OCI-LY7 (cell line): Measurements from ENCODE around the gene LRP5. TPM values are rescaled to one million over a fixed set of nuclear protein-coding genes. Genes with fewer than 3 reads are reported as not detected.

Source experiments
- BruUV-seq: library from RNA; stranded (reverse); fragments of 400-500 nt; replicated peaks from 2 replicates; lab custom pipeline; 2021; lab: Mats Ljungman, UMichigan
- CTCF ChIA-PET: fragments of 300-600 bp; sonication (Branson Sonifier 250); formaldehyde crosslinking; loops from one replicate; lab custom pipeline; 2022; ENCODE audit warnings: antibody characterized with exemption; ENCODE audit not compliant: unreplicated experiment; lab: Charles Lee
- POLR2A ChIA-PET: fragments of 300-600 bp; sonication (Branson Sonifier 250); formaldehyde crosslinking; loops from one replicate; lab custom pipeline; 2022; ENCODE audit warnings: antibody characterized with exemption; lab: Charles Lee
- DNase-seq: peaks from one replicate; pipeline ENCODE4 v3.0.0-alpha.2; 2015; ENCODE audit warnings: low spot score
- H2AFZ ChIP-seq: fragments of 200-600 bp; sonication (generic), shearing (Covaris generic); 2 replicates; pipeline ENCODE4 v1.6.1; 2014; ENCODE audit warnings: mild to moderate bottlenecking, antibody characterized with exemption, low read length, moderate library complexity
- H3K27ac ChIP-seq: fragments of 200-600 bp; sonication (generic); 2 replicates; pipeline ENCODE4 v1.5.1; 2014; ENCODE audit warnings: mixed run types, low read depth, mild to moderate bottlenecking, moderate library complexity, low read length, inconsistent platforms; ENCODE audit not compliant: poor library complexity, severe bottlenecking
- H3K36me3 ChIP-seq: fragments of 200-600 bp; sonication (generic); 2 replicates; pipeline ENCODE4 v1.6.1; 2014; ENCODE audit warnings: mild to moderate bottlenecking, antibody characterized with exemption, low read length, moderate library complexity, mixed read lengths; ENCODE audit not compliant: insufficient read depth
- H3K4me1 ChIP-seq: fragments of 200-600 bp; sonication (generic); 2 replicates; pipeline ENCODE4 v1.5.1; 2014; ENCODE audit warnings: mild to moderate bottlenecking, low read length; ENCODE audit not compliant: insufficient read depth, poor library complexity, severe bottlenecking
- H3K4me2 ChIP-seq: fragments of 200-600 bp; sonication (generic); 2 replicates; pipeline ENCODE4 v1.6.1; 2014; ENCODE audit warnings: mild to moderate bottlenecking, low read length
- H3K4me3 ChIP-seq: fragments of 200-600 bp; sonication (generic); 2 replicates; pipeline ENCODE4 v1.5.1; 2014; ENCODE audit warnings: mild to moderate bottlenecking, low read depth, low read length; ENCODE audit not compliant: poor library complexity, severe bottlenecking
- H3K79me2 ChIP-seq: fragments of 200-600 bp; sonication (generic); 2 replicates; pipeline ENCODE4 v1.6.1; 2016; ENCODE audit warnings: low read depth, mild to moderate bottlenecking, low read length, moderate library complexity, mixed read lengths; ENCODE audit not compliant: insufficient read depth
- H3K9me2 ChIP-seq: fragments of 200-600 bp; sonication (generic); 2 replicates; pipeline ENCODE4 v1.6.1; 2016; ENCODE audit warnings: mild to moderate bottlenecking, low read length, mixed read lengths; ENCODE audit not compliant: insufficient read depth
- H3K9me3 ChIP-seq: fragments of 200-600 bp; sonication (generic); 2 replicates; pipeline ENCODE4 v1.6.1; 2014; ENCODE audit warnings: mild to moderate bottlenecking, mixed run types, low read length, mixed read lengths
- H4K20me1 ChIP-seq: fragments of 200-600 bp; sonication (generic); 2 replicates; pipeline ENCODE4 v1.6.1; 2014; ENCODE audit warnings: mild to moderate bottlenecking, antibody characterized with exemption, low read length, moderate library complexity, mixed read lengths; ENCODE audit not compliant: insufficient read depth
- EZH2phosphoT487 ChIP-seq: fragments of 200-600 bp; sonication (generic); IDR thresholded peaks from 2 replicates; pipeline ENCODE4 v1.6.1; 2018; ENCODE audit warnings: low read depth, borderline replicate concordance, mild to moderate bottlenecking, mixed run types, antibody characterized with exemption, low read length, moderate library complexity, mixed read lengths
- intact Hi-C: fragments of 100-400 bp; cut with micrococcal nuclease; formaldehyde crosslinking; loops from one replicate; pipeline ENCODE4 v1.10.0; 2022; ENCODE audit not compliant: unreplicated experiment
- total RNA-seq, 2 experiments: library from RNA; depleted of rRNA in 1 of 2; stranded (reverse); fragments of >200 nt in 1 of 2; shearing (Covaris generic) in 1 of 2; gene quantifications; 2 replicates each; pipeline ENCODE4 v1.2.3, GENCODE V29; 2014 to 2022
- TF ChIP-seq, protein P1 (sequence below): fragments of 200-600 bp; sonication (generic); conservative IDR thresholded peaks from 2 replicates; pipeline ENCODE4 v1.5.1; 2014; ENCODE audit warnings: mild to moderate bottlenecking, antibody characterized with exemption, low read length, moderate library complexity, mixed read lengths

LRP5 gene
- total RNA-seq, 2 experiments from 2014 or later = 0.60 TPM; not detected in 1

DNA sequence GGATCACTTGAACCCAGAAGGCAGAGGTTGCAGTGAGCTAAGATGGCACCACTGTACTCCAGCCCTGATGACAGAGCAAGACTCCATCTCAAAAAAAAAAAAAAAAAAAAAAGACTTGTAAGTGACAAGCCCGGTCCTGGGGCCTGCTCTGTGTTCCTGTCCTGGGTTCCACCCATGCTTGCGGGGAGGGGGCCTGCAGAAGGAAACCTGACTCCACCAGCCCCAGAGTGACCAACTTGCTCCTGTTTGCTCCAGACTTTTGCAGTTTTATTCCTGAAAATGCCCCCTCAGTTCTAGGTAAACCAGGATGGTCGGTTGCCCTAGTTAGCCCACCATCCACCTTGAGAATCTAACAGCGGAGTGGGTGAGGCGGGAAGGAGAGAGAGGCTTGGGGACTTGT is 10.1 kb upstream of the LRP5 start:
- POLR2A ChIA-PET = interaction anchor here (0.7 to 0.9 kb wide), 2 partner anchors 93 to 104 kb away, joined by 3 to 6 read pairs; no protein-coding TSS in a partner anchor
- Histone ChIP-seq H3K4me1 (peaks cover 4% of the 10 kb centered on the region), H3K9me2 (no peaks in the 10 kb centered on the region), H3K9me3 (no peaks in the 10 kb centered on the region), H3K27ac (no peak overlapping the region), H2AFZ (no peak overlapping the region), H3K4me2 (no peak overlapping the region), H3K79me2 (no peaks in the 10 kb centered on the region), H4K20me1 (no peaks in the 10 kb centered on the region), H3K36me3 (no peaks in the 10 kb centered on the region), H3K4me3 (no peak overlapping the region)
- DNase-seq = no peak
- CTCF ChIA-PET = no interaction called here
- intact Hi-C loops = no loop called here
- no peak for TF ChIP-seq EZH2phosphoT487
- TF ChIP-seq, protein P1, sequence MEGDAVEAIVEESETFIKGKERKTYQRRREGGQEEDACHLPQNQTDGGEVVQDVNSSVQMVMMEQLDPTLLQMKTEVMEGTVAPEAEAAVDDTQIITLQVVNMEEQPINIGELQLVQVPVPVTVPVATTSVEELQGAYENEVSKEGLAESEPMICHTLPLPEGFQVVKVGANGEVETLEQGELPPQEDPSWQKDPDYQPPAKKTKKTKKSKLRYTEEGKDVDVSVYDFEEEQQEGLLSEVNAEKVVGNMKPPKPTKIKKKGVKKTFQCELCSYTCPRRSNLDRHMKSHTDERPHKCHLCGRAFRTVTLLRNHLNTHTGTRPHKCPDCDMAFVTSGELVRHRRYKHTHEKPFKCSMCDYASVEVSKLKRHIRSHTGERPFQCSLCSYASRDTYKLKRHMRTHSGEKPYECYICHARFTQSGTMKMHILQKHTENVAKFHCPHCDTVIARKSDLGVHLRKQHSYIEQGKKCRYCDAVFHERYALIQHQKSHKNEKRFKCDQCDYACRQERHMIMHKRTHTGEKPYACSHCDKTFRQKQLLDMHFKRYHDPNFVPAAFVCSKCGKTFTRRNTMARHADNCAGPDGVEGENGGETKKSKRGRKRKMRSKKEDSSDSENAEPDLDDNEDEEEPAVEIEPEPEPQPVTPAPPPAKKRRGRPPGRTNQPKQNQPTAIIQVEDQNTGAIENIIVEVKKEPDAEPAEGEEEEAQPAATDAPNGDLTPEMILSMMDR = no peak
- no TSS peak for BruUV-seq

DNA sequence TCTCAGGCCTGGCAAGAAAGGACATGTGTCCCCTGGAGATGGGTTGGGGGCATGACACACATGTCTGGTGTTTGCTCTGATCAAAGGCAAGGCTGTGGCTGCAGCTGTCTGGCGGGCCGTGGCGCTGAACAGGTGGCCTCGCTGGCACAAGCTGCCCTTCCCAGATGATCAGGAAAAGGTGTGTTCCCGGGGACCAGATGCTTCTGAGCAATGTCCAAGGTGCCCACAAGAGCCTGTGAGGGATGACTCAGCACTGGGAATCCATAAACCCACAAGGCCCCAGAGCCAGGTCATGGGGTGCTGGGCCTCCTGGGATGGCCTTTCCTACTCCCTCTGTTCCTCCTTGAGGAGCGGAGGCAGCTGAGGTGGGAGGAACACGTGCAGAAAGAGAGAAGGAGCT is 9.7 kb upstream of the LRP5 start:
- Histone ChIP-seq H3K4me2 (no peak overlapping the region), H3K36me3 (no peaks in the 10 kb centered on the region), H3K4me3 (no peak overlapping the region), H4K20me1 (no peaks in the 10 kb centered on the region), H3K4me1 (no peaks in the 10 kb centered on the region), H3K27ac (no peak overlapping the region), H3K9me2 (no peaks in the 10 kb centered on the region), H3K9me3 (no peaks in the 10 kb centered on the region), H2AFZ (no peak overlapping the region), H3K79me2 (no peaks in the 10 kb centered on the region)
- ChIA-PET CTCF (interaction anchor here (0.6 kb wide), 1 partner anchor 140 kb away, joined by 3 read pairs; no protein-coding TSS in a partner anchor), POLR2A (interaction anchor here (0.6 to 0.9 kb wide), 3 partner anchors 29 to 94 kb away, joined by 3 read pairs; no protein-coding TSS in a partner anchor)
- intact Hi-C loops = no loop called here
- no TSS peak for BruUV-seq
- DNase-seq = no peak
- no peak for TF ChIP-seq EZH2phosphoT487
- TF ChIP-seq, protein P1 = no peak

DNA sequence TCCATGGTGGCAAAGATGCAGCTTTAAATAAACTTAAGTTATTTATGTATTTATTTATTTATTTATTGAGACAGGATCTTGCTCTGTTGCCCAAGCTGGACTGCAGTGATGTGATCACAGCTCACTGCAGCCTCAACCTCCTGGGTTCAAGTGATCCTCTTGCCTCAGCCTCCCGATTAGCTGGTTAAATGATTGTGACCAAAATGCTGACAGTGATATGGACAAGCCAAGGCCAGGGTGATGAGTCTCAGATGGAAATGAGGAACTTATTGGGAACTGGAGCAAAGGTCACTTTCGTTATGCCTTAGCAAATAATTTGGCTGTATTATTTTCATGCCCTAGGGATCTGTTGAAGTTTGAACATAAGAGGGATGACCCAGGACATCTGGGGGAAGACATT is 9.3 kb upstream of the LRP5 start:
- no peaks in the 10 kb centered on the region for H3K79me2 ChIP-seq
- CTCF ChIA-PET = interaction anchor here (0.6 kb wide), 1 partner anchor 139 kb away, joined by 3 read pairs; no protein-coding TSS in a partner anchor
- no peak overlapping the region for H3K27ac ChIP-seq
- POLR2A ChIA-PET = interaction anchor here (0.6 to 0.9 kb wide), 4 partner anchors 30 to 788 kb away, joined by 3 to 5 read pairs (median 3); no protein-coding TSS in a partner anchor
- no TSS peak for BruUV-seq
- no peaks in the 10 kb centered on the region for H3K4me1 ChIP-seq
- H3K9me2 ChIP-seq = no peaks in the 10 kb centered on the region
- intact Hi-C loops = no loop called here
- H3K9me3 ChIP-seq = no peaks in the 10 kb centered on the region
- H3K4me3 ChIP-seq = no peak overlapping the region
- DNase-seq = no peak
- H3K36me3 ChIP-seq = no peaks in the 10 kb centered on the region
- no peaks in the 10 kb centered on the region for H4K20me1 ChIP-seq
- no peak overlapping the region for H3K4me2 ChIP-seq
- H2AFZ ChIP-seq = no peak overlapping the region
- TF ChIP-seq EZH2phosphoT487 = no peak
- TF ChIP-seq, protein P1 = no peak
